Stimulated activated CD8-positive, alpha-beta memory T cell treated with anti-CD3 and anti-CD28 coated beads, Interleukin-15, amount 100 ng/mL, for 48 hours (primary cell): ENCODE data around the gene POFUT2.

ENCODE experiments used
- DNase-seq, 2 donors: peaks; one replicate each; pipeline ENCODE4 v3.0.0-alpha.2; 2020; ENCODE audit warnings: low read depth in 2 of 2

The POFUT2 gene

GRCh38 chr21:45287438-45288391, at the start of gene POFUT2:
POFUT2 (minus strand) TSS chr21:45287895; CDS start chr21:45287871, 24 bp downstream.
- peak; percentile 96 to 98 for DNase-seq

GRCh38 chr21:45336870-45337269, 49.2 kb upstream of the POFUT2 start:
- no peak for DNase-seq

GRCh38 chr21:45336535-45336810, 48.8 kb upstream of the POFUT2 start:
- no peak for DNase-seq

GRCh38 chr21:45335761-45336534, 48.3 kb upstream of the POFUT2 start:
- no peak for DNase-seq

- DNase-seq = no peak
Measured at GRCh38 chr21:45335151-45335760, 47.6 kb upstream of the POFUT2 start.

GRCh38 chr21:45334591-45335081, 46.9 kb upstream of the POFUT2 start:
- no peak for DNase-seq

- no peak for DNase-seq
Measured at GRCh38 chr21:45334134-45334533, 46.4 kb upstream of the POFUT2 start.

GRCh38 chr21:45333583-45334121, 46.0 kb upstream of the POFUT2 start:
- DNase-seq = no peak

- DNase-seq = no peak
Measured at GRCh38 chr21:45332981-45333582, 45.4 kb upstream of the POFUT2 start.

GRCh38 chr21:45332415-45332814, 44.7 kb upstream of the POFUT2 start:
- no peak for DNase-seq

- DNase-seq = no peak
Measured at GRCh38 chr21:45331531-45332147, 43.9 kb upstream of the POFUT2 start.

- no peak for DNase-seq
Measured at GRCh38 chr21:45330851-45331261, 43.2 kb upstream of the POFUT2 start.

- no peak for DNase-seq
Measured at GRCh38 chr21:45330075-45330781, 42.5 kb upstream of the POFUT2 start.

GRCh38 chr21:45329261-45330074, 41.8 kb upstream of the POFUT2 start:
- no peak for DNase-seq

- no peak for DNase-seq
Measured at GRCh38 chr21:45328198-45329091, 40.8 kb upstream of the POFUT2 start.

GRCh38 chr21:45327441-45328197, 39.9 kb upstream of the POFUT2 start:
- no peak for DNase-seq

GRCh38 chr21:45326891-45327440, 39.3 kb upstream of the POFUT2 start:
- DNase-seq = no peak
